KMS-11 (cell line): ENCODE results near the gene PCED1B.
"Not testable (repeated sequence)": the region's sequence is repeated elsewhere in the genome, so short reads cannot be mapped to it uniquely, and the experiment has no call there.

Experiments used
- H2AFZ ChIP-seq: fragments of 200-600 bp; sonication (generic); 2 replicates; pipeline ENCODE4 v1.6.1; 2016; ENCODE audit warnings: antibody characterized with exemption, mixed run types, low read depth
- H3K27ac ChIP-seq: fragments of 200-600 bp; sonication (generic); 2 replicates; pipeline ENCODE4 v1.6.1; 2016; ENCODE audit warnings: mild to moderate bottlenecking, mixed run types
- H3K27me3 ChIP-seq: fragments of 200-600 bp; sonication (generic); 2 replicates; pipeline ENCODE4 v1.6.1; 2017; ENCODE audit warnings: mild to moderate bottlenecking, low read depth, mixed run types, moderate library complexity; ENCODE audit not compliant: insufficient read depth
- H3K36me3 ChIP-seq: fragments of 200-600 bp; sonication (generic); 2 replicates; pipeline ENCODE4 v1.6.1; 2017; ENCODE audit warnings: mild to moderate bottlenecking, mixed run types; ENCODE audit not compliant: insufficient read depth
- H3K4me1 ChIP-seq: fragments of 200-600 bp; sonication (generic); 2 replicates; pipeline ENCODE4 v1.6.1; 2016; ENCODE audit warnings: mild to moderate bottlenecking, low read depth, mixed run types; ENCODE audit not compliant: poor library complexity, severe bottlenecking
- H3K4me2 ChIP-seq: fragments of 200-600 bp; sonication (generic); 2 replicates; pipeline ENCODE4 v1.7.0; 2016; ENCODE audit warnings: mild to moderate bottlenecking, mixed run types
- H3K4me3 ChIP-seq: fragments of 200-600 bp; sonication (generic); IDR thresholded peaks from 2 replicates; pipeline ENCODE4 v1.6.1; 2017; ENCODE audit warnings: low read depth, low read length, mixed read lengths; ENCODE audit not compliant: insufficient read depth
- H3K79me2 ChIP-seq: fragments of 200-600 bp; sonication (generic); 2 replicates; pipeline ENCODE4 v1.6.1; 2016; ENCODE audit warnings: low read depth, mixed run types; ENCODE audit not compliant: insufficient read depth
- H3K9ac ChIP-seq: fragments of 200-600 bp; sonication (generic); 2 replicates; pipeline ENCODE4 v1.6.1; 2016; ENCODE audit warnings: mild to moderate bottlenecking, mixed run types
- H4K20me1 ChIP-seq: fragments of 200-600 bp; sonication (generic); 2 replicates; pipeline ENCODE4 v1.6.1; 2016; ENCODE audit warnings: mild to moderate bottlenecking, mixed run types; ENCODE audit not compliant: insufficient read depth
- CTCF ChIP-seq: fragments of 200-600 bp; sonication (generic); conservative IDR thresholded peaks from 2 replicates; pipeline ENCODE4 v1.6.1; 2017; ENCODE audit warnings: low read depth, mild to moderate bottlenecking, antibody characterized with exemption, low read length, moderate library complexity, mixed read lengths

PCED1B gene

GRCh38 chr12:47192051-47192450 lies 112.6 kb downstream of the PCED1B start:
- H3K27ac ChIP-seq, result no peak overlapping the region
- H3K27me3 ChIP-seq, result no peaks in the 10 kb centered on the region
- H3K4me2 ChIP-seq, result no peak overlapping the region
- no peaks in the 10 kb centered on the region for H4K20me1 ChIP-seq
- no peak overlapping the region for H2AFZ ChIP-seq
- no peaks in the 10 kb centered on the region for H3K79me2 ChIP-seq
- TF ChIP-seq CTCF, result no peak
- H3K4me3 ChIP-seq, result no peak overlapping the region
- H3K4me1 ChIP-seq, result no peaks in the 10 kb centered on the region
- H3K36me3 ChIP-seq, result no peaks in the 10 kb centered on the region
- no peak overlapping the region for H3K9ac ChIP-seq

- Histone ChIP-seq H3K9ac (no peak overlapping the region), H3K4me1 (no peaks in the 10 kb centered on the region), H3K4me2 (no peak overlapping the region), H2AFZ (no peak overlapping the region), H3K36me3 (no peaks in the 10 kb centered on the region), H3K27ac (no peak overlapping the region), H3K27me3 (no peaks in the 10 kb centered on the region), H3K79me2 (no peaks in the 10 kb centered on the region), H4K20me1 (no peaks in the 10 kb centered on the region), H3K4me3 (no peak overlapping the region)
- TF ChIP-seq CTCF, result no peak
These were observed 113.6 kb downstream of the PCED1B start for GRCh38 chr12:47193066-47193465.

- Histone ChIP-seq H3K27ac (no peak overlapping the region), H3K4me3 (no peak overlapping the region), H3K4me2 (no peak overlapping the region), H4K20me1 (no peaks in the 10 kb centered on the region), H3K9ac (no peak overlapping the region), H3K4me1 (no peaks in the 10 kb centered on the region), H3K79me2 (no peaks in the 10 kb centered on the region), H3K36me3 (no peaks in the 10 kb centered on the region), H3K27me3 (no peaks in the 10 kb centered on the region), H2AFZ (no peak overlapping the region)
- TF ChIP-seq CTCF, result no peak
These were observed 115.1 kb downstream of the PCED1B start for GRCh38 chr12:47194501-47194900.

- no peak overlapping the region for H2AFZ ChIP-seq
- H3K9ac ChIP-seq, result no peak overlapping the region
- H3K36me3 ChIP-seq, result no peaks in the 10 kb centered on the region
- TF ChIP-seq CTCF, result no peak
- no peaks in the 10 kb centered on the region for H3K4me1 ChIP-seq
- no peaks in the 10 kb centered on the region for H4K20me1 ChIP-seq
- no peak overlapping the region for H3K4me2 ChIP-seq
- no peak overlapping the region for H3K4me3 ChIP-seq
- no peaks in the 10 kb centered on the region for H3K79me2 ChIP-seq
- H3K27me3 ChIP-seq, result no peaks in the 10 kb centered on the region
- no peak overlapping the region for H3K27ac ChIP-seq
These were observed 121.0 kb downstream of the PCED1B start for GRCh38 chr12:47200446-47200845.

GRCh38 chr12:47201190-47201589 lies 121.8 kb downstream of the PCED1B start:
- H3K4me1 ChIP-seq, H4K20me1 ChIP-seq, H3K27me3 ChIP-seq, H3K4me3 ChIP-seq, H3K36me3 ChIP-seq, H3K9ac ChIP-seq, H2AFZ ChIP-seq, H3K27ac ChIP-seq, H3K79me2 ChIP-seq, H3K4me2 ChIP-seq: not testable (repeated sequence)
